Measurements from ENCODE around the gene SLC38A1. TPM values are rescaled to one million over a fixed set of nuclear protein-coding genes. Genes with fewer than 3 reads are reported as not detected.

Gene SLC38A1
- total and polyA plus RNA-seq, 2 experiments from 2014 or later: 114 to 234 TPM

DNA sequence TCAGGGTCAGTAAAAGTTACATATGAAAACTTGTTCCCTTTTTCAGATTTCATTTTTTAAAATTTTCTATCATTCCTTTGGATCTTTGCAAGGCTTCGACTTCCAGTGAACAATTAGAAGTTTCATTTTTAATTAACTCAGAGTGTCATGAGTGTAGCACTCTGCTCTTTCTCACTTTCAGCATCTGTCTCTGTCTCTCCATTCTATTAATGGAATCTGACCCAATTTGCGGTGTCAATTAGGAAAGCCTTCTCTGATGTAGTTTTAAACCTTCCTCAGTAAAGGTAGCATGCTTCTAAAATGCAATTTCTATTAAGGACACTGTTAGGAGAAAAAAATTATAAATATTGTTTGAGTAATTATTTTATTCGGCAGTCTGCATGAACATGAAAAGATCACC lies 68.3 kb downstream of the SLC38A1 start:
- H3K27ac Mint-ChIP-seq: no peak overlapping the region
- Histone ChIP-seq H3K27ac (ENCODE audit: low read depth) (no peak overlapping the region; the same call in 1 of the 2 replicates), H3K27me3 (ENCODE audit: insufficient read depth) (no peaks in the 10 kb centered on the region), H3K36me3 (ENCODE audit: insufficient read depth) (peaks cover 94% of the 10 kb centered on the region), H3K4me3 (no peak overlapping the region), H3K79me2 (replicated peaks; ENCODE audit: insufficient read depth) (no peaks in the 10 kb centered on the region), H3K4me1 (ENCODE audit: insufficient read depth) (no peaks in the 10 kb centered on the region), H3K9me2 (ENCODE audit: insufficient read depth) (no peaks in the 10 kb centered on the region), H3K4me2 (no peak overlapping the region), H3F3A (replicated peaks; ENCODE audit: low read depth) (no peaks in the 10 kb centered on the region), H2AFZ (no peak overlapping the region), H4K20me1 (replicated peaks; ENCODE audit: insufficient read depth) (peaks cover 12% of the 10 kb centered on the region)
- H3K4me3 Mint-ChIP-seq: no peak overlapping the region
- peaks cover 37% of the 10 kb centered on the region for H3K9me3 Mint-ChIP-seq
- ATAC-seq (no peak), DNase-seq (ENCODE audit: low spot score) (no peak)
- H3K4me1 Mint-ChIP-seq: no peaks in the 10 kb centered on the region
- TF ChIP-seq JUNB (IDR thresholded peaks at IDR 0.05; ENCODE audit: unreplicated experiment): no peak
- TF ChIP-seq NANOG (IDR thresholded peaks at IDR 0.05; ENCODE audit: borderline replicate concordance): no peak
- no peak for TF ChIP-seq ZNF114 (CRISPR knock-in tag; IDR thresholded peaks at IDR 0.05)
- TF ChIP-seq, protein P1, sequence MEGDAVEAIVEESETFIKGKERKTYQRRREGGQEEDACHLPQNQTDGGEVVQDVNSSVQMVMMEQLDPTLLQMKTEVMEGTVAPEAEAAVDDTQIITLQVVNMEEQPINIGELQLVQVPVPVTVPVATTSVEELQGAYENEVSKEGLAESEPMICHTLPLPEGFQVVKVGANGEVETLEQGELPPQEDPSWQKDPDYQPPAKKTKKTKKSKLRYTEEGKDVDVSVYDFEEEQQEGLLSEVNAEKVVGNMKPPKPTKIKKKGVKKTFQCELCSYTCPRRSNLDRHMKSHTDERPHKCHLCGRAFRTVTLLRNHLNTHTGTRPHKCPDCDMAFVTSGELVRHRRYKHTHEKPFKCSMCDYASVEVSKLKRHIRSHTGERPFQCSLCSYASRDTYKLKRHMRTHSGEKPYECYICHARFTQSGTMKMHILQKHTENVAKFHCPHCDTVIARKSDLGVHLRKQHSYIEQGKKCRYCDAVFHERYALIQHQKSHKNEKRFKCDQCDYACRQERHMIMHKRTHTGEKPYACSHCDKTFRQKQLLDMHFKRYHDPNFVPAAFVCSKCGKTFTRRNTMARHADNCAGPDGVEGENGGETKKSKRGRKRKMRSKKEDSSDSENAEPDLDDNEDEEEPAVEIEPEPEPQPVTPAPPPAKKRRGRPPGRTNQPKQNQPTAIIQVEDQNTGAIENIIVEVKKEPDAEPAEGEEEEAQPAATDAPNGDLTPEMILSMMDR (conservative IDR thresholded peaks at IDR 0.05; ENCODE audit: low read depth in 2 of 2): no peak
- TF ChIP-seq POLR2AphosphoS5 (IDR thresholded peaks at IDR 0.05; ENCODE audit: low read depth): no peak
- TF ChIP-seq, protein P2, sequence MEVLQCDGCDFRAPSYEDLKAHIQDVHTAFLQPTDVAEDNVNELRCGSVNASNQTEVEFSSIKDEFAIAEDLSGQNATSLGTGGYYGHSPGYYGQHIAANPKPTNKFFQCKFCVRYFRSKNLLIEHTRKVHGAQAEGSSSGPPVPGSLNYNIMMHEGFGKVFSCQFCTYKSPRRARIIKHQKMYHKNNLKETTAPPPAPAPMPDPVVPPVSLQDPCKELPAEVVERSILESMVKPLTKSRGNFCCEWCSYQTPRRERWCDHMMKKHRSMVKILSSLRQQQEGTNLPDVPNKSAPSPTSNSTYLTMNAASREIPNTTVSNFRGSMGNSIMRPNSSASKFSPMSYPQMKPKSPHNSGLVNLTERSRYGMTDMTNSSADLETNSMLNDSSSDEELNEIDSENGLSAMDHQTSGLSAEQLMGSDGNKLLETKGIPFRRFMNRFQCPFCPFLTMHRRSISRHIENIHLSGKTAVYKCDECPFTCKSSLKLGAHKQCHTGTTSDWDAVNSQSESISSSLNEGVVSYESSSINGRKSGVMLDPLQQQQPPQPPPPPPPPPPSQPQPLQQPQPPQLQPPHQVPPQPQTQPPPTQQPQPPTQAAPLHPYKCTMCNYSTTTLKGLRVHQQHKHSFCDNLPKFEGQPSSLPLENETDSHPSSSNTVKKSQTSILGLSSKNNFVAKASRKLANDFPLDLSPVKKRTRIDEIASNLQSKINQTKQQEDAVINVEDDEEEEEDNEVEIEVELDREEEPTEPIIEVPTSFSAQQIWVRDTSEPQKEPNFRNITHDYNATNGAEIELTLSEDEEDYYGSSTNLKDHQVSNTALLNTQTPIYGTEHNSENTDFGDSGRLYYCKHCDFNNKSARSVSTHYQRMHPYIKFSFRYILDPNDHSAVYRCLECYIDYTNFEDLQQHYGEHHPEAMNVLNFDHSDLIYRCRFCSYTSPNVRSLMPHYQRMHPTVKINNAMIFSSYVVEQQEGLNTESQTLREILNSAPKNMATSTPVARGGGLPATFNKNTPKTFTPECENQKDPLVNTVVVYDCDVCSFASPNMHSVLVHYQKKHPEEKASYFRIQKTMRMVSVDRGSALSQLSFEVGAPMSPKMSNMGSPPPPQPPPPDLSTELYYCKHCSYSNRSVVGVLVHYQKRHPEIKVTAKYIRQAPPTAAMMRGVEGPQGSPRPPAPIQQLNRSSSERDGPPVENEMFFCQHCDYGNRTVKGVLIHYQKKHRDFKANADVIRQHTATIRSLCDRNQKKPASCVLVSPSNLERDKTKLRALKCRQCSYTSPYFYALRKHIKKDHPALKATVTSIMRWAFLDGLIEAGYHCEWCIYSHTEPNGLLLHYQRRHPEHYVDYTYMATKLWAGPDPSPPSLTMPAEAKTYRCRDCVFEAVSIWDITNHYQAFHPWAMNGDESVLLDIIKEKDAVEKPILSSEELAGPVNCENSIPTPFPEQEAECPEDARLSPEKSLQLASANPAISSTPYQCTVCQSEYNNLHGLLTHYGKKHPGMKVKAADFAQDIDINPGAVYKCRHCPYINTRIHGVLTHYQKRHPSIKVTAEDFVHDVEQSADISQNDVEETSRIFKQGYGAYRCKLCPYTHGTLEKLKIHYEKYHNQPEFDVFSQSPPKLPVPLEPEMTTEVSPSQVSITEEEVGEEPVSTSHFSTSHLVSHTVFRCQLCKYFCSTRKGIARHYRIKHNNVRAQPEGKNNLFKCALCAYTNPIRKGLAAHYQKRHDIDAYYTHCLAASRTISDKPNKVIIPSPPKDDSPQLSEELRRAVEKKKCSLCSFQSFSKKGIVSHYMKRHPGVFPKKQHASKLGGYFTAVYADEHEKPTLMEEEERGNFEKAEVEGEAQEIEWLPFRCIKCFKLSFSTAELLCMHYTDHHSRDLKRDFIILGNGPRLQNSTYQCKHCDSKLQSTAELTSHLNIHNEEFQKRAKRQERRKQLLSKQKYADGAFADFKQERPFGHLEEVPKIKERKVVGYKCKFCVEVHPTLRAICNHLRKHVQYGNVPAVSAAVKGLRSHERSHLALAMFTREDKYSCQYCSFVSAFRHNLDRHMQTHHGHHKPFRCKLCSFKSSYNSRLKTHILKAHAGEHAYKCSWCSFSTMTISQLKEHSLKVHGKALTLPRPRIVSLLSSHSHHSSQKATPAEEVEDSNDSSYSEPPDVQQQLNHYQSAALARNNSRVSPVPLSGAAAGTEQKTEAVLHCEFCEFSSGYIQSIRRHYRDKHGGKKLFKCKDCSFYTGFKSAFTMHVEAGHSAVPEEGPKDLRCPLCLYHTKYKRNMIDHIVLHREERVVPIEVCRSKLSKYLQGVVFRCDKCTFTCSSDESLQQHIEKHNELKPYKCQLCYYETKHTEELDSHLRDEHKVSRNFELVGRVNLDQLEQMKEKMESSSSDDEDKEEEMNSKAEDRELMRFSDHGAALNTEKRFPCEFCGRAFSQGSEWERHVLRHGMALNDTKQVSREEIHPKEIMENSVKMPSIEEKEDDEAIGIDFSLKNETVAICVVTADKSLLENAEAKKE (CRISPR knock-in tag; IDR thresholded peaks at IDR 0.05): no peak
- no peak for TF ChIP-seq STAT1 (IDR thresholded peaks at IDR 0.05; ENCODE audit: unreplicated experiment)
- no peak for TF ChIP-seq REST (IDR thresholded peaks at IDR 0.05; ENCODE audit: unreplicated experiment)
- no peak for TF ChIP-seq EZH2 (IDR thresholded peaks at IDR 0.05; ENCODE audit: low read depth, unreplicated experiment)
- no peak for TF ChIP-seq ETS1 (IDR thresholded peaks at IDR 0.05)
- TF ChIP-seq CREB1 (CRISPR knock-in tag; IDR thresholded peaks at IDR 0.05; ENCODE audit: low read depth): no peak
- TF ChIP-seq ZNF331 (CRISPR knock-in tag; IDR thresholded peaks at IDR 0.05; ENCODE audit: low read depth): no peak
- no peak for TF ChIP-seq EZH2phosphoT487 (IDR thresholded peaks at IDR 0.05; ENCODE audit: unreplicated experiment)
- H3K36me3 Mint-ChIP-seq (ENCODE audit: low read depth): peaks cover 100% of the 10 kb centered on the region
- H3K27me3 Mint-ChIP-seq (ENCODE audit: insufficient read depth, low read depth, poor library complexity): peaks cover 14% of the 10 kb centered on the region

Measured in GM23338 (cell line).